IPS-11a (cell line): ENCODE results near the gene SPON1.
"Not testable (repeated sequence)": the region's sequence is repeated elsewhere in the genome, so short reads cannot be mapped to it uniquely, and the experiment has no call there.

Experiments
- H3K4me3 ChIP-seq: one replicate; pipeline ENCODE4 v1.5.1; 2013; ENCODE audit warnings: low read depth, low read length, control low read depth

The SPON1 gene

DNA sequence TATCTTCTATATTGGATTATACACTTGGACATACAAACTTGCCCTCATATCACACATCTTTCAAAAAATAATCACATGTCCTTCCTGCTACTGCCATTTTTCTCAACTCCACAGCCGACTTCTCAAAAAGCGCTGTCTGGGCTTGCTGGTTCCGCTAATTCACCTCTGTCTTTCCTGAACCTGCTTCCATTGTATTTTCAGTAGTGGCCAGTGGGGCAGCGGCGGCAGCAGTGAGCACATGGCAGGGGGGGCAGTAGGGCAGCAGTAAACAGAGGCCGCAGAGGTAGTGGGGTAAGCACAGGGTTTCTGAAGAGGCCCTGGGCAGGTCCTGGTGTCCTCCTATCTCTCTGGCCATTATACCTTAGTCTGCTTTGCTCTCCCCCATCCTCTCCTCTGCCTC is 270.1 kb downstream of the SPON1 start:
- H3K4me3 ChIP-seq: no peak overlapping the region

DNA sequence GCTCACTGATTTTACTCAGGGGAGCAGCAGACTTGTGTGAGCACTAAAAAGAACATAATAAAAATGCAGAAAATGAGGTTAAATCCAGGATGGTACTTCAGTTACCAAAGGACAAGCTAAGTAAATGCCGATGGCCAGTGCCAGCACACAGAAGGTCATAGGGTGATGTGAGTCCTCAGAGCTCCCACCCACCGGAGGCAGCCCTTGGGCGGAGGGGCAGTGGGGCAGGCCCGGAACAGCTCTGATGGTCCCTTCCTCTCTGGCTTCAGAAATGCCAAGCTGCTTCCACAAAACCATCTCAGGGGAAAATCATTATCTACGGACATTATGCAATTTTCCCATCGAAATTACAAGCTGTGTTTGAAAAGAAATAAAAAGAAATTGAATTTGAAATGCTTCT is 271.9 kb downstream of the SPON1 start:
- H3K4me3 ChIP-seq: no peak overlapping the region

DNA sequence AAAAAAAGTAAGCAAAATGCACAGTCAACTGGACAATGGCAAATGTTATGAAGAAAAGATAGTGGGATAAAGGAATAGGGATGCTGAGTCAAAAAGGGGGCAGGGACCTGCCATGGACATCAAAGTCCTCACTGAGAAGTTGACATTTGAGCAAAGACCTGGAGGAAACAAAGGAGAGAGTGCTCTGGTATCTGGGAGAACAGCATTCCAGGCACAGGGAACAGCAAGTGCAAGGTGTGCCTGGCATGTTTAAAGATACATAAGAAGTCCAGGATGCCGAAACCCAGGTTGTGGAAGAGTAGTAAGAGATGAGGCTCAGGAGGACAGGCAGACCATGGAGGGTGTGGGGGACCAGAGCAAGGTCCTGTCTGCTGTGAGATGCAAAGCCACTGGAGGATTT is 273.2 kb downstream of the SPON1 start:
- no peak overlapping the region for H3K4me3 ChIP-seq

DNA sequence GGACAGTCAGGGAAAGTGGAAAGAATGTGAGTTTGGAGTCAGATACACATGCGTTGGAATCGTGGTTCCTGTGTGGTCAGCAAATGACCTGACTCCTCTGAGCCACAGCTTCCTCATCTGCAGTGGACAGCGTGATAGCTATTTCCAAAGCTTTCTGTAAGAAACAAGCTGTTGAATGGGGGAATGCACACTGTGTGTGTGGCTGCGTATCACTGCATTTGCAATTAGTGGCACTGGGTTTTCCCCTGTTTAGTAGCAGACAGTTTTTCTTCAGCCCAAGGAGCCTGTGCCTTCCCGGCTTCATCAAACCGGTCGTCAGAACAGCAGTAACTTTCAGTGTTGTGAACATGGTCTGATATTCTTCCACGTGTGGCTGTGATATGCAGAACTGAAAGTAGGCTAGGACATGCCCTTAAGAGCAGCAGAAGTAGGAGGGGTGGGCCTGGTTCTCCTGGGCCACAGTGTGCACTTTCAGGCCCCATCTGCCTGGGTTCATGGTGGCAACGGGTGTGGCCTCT is 275.0 kb downstream of the SPON1 start:
- H3K4me3 ChIP-seq: no peak overlapping the region

DNA sequence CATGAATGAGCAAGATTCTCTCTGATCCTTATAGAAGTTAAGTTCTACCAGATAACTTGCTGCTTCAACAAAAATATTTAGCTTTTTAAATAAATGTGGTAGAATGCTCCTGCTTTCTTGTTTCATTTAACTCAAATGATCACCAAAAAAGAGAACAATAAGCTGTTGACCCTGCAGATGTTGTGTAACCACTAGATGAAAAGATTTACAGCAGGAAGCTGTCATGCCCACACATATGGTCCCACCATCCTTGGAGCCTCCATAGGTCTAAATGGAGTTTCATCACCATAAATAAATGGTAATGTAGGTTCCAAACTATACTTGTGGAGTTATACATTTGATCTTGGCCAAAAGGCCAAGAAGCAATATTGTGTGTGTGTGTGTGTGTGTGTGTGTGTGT is 277.7 kb downstream of the SPON1 start:
- no peak overlapping the region for H3K4me3 ChIP-seq

DNA sequence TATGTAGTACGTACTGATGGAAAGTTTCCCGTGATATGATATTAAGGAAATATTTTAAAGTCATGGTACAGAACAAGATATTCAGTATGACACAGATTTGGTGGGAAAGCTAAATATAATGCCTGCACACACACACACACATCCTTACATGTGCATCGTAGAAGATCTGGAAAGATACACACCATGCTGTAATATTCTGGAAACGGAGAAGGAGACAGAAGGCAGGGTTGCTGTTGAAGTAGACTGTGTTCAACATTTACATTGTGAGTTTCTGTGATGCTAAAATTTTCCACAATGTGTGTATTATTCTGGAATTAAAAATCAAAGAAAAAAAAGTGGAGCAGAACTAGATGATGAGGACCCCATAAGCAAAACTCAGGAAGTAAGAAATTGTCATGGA is 278.4 kb downstream of the SPON1 start:
- H3K4me3 ChIP-seq: no peak overlapping the region

DNA sequence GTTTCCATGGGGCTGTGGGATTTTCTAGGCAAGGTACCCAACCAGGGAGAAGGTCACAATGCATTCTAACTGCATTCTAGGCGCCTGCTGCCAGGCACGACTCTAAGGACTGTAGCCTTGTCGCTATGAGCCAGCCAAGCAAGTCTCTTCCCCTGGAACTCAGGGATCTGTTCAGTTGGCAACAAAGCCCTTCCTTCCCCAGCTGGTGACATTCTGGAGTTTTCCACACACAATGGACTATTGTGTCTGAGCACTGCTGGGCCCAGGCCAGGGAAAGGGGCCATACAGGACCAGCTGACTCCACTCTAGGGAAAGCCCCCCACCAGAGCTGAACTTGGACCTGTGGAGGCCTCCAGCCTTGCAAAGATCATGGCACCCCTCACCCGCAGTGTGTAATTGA is 279.7 kb downstream of the SPON1 start:
- no peak overlapping the region for H3K4me3 ChIP-seq

DNA sequence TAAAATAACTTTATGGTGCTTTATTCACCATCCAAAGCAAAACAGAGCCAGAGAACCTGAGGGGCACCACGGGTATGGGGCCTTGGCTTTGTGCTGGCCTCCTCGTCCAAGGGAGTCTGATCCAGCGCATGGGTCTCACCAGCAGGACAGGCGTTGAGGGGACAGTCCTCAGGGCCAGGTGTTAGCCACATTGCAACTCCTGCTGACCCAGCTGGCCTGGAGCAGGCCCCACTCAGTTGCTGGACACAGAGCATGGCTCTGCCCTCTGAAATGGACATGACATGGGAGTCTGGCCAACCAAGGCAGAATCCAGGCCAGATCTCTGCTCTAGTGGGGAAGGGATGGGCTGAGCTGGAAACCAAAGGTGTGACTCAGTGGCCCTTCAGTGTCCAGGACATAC is 280.2 kb downstream of the SPON1 start:
- H3K4me3 ChIP-seq: no peak overlapping the region

DNA sequence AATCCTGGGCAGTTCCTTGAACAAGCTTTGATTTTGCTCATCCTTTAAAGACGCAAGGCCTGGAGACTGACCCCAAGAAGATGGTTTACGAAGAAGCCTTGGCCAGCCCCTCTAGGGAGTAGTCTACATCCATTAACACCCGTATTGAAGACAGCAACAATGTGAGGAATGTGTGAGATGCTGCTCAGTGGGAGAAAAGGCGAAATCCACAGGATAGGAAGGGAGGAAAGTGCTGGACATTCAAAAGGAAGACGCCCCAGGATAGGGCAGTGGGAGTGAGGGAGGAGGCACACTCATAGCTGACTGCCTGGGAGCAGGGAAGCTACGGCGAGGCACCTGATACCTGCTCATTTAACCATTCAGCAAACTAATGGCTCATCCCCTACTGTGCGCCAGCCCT is 282.4 kb downstream of the SPON1 start:
- H3K4me3 ChIP-seq: no peak overlapping the region

DNA sequence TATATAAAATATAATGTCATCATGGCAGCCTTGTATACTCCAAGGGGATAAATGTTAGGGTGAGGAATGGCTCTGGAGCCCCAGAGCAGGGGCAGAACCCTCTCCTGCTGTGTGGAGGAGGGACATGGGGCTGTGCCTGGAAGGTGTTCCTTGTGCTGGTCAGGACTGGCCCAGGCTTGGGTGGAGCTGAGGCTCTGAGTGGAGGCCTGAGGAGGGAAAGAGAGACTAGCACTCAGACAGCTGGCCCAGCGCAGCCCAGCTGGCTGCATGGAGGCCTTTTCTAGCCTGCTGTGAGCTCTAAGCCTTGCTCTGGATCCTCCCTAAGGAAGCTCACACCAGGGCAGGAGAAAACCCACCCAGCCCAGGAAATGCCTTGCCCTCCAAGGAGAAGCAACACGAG is 282.9 kb downstream of the SPON1 start:
- H3K4me3 ChIP-seq: no peak overlapping the region

DNA sequence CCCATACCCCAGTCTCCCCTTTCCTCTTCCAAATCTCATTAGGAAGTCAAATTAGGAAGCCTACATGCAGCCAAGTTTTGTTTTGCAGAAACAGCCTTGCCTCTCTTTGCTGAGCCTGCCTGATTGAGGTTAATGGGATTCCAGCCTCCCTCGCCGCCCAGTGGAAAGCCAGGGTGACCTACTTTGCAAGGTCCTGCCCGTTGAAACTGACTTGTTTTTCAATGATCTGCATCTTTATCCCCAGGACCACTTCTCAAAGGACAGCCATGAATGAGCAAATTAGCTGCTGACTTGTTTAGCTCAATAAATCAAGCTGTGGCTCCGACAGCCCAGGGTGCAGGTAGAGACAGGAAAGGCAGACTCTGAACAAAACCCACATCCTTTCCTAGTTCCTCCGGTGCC is 286.1 kb downstream of the SPON1 start:
- no peak overlapping the region for H3K4me3 ChIP-seq

DNA sequence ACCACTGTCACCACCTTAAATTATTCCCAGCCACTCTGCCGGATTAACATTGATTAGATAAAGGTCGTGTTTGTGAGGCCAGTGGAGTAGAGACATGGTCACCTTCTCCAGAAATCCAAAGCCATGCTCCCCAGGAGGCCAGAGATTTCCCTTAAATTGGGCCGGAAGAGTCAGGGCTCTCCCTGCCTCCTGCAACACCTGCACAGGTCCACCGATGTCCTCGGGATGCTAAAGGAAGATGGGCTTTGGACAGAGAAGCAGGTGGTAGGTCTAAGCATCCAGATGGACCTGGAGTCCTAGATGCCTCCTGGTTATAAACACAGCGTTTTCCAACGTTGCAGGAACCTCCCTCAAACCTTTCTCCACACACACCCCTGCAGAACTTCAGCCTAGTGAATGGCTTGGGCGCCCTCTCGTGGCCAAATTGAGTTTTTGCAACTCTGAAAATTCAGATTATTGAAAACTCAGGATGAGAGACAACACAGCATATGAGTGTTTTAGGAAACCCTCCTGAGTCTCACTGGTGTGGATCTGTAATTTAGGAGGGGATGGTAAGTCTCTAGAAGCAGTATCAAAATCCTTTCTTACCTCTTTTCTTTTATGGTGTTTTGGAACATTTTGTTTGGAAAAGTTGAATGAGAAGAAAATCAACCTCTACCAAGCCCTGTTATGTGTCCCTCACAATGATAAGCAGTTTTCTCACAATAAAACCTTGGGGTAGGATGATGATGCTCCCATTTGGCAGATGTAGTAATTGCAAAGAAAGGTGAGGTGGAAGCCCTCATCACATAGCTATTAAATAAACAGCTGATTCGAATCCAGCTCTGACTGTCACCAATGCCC is 286.8 kb downstream of the SPON1 start:
- H3K4me3 ChIP-seq: no peak overlapping the region

DNA sequence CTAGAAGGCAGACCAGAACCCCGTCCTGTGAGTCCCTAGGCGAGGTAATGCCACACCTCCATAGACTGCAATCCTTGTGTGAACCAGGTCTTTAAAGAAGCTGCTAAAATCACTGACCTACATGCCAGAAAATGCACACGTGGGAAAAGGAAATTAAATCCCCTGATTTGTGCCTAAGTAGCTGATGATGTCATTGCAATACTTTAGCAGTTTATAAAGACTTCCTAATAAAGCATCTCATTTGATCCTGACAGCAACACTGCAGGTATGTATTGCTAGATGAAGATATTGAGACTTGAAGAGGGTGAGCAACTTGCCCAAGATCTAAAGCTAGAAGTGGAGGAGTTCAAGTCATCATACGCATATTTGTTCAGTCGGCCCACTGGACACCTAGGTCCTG is 289.2 kb downstream of the SPON1 start:
- no peak overlapping the region for H3K4me3 ChIP-seq

DNA sequence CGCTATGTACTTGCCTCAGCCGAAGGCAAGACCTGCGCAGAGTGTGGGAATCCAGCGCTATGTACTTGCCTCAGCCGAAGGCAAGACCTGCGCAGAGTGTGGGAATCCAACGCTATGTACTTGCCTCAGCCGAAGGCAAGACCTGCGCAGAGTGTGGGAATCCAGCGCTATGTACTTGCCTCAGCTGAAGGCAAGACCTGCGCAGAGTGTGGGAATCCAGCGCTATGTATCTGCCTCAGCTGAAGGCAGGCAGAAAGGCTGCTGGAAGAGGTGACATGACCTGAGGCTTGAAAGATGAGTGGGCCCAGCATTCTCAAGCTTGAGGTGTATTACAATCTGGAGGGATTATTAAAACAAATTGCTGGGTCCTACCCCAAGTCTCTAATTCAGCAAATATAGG is 290.0 kb downstream of the SPON1 start:
- H3K4me3 ChIP-seq: not testable (repeated sequence)

DNA sequence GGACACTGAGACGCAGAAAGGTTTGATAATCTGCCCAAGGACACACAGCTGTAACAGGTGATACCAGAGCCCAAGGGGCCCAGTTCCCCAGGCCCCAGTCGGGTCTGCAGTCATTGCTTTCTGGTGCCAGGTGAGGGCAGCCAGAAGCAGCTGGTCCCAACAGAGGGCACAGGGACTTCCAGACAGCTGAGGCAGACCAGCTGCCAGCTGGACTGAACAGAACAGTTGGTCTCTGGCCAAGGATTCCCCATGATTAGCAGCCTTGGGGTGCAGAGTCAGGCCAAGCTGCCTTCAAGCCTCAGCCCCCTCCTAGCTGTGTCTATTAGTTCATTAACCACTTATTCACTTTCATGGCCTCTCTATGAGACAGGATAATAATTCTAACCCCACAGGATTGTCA is 290.9 kb downstream of the SPON1 start:
- H3K4me3 ChIP-seq: no peak overlapping the region

DNA sequence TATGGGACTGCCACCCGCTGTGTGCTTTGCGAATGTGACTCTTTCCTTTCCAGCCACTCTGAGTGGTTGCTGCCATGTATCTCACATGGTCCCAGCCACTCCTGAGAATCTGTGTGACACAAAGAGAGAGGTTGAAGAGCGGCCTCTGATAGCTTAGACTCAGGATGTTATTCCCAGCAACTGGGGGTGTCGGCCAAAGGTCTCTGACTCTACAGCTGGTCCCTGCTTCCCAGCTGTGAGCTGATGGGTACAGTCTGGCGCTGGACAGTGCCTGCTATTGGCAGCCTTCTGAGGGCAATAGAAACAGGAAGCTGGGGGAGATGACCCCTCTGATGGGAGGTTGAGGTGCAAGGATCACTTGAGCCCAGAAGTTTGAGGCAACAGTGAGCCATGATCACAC is 291.3 kb downstream of the SPON1 start:
- H3K4me3 ChIP-seq: no peak overlapping the region

DNA sequence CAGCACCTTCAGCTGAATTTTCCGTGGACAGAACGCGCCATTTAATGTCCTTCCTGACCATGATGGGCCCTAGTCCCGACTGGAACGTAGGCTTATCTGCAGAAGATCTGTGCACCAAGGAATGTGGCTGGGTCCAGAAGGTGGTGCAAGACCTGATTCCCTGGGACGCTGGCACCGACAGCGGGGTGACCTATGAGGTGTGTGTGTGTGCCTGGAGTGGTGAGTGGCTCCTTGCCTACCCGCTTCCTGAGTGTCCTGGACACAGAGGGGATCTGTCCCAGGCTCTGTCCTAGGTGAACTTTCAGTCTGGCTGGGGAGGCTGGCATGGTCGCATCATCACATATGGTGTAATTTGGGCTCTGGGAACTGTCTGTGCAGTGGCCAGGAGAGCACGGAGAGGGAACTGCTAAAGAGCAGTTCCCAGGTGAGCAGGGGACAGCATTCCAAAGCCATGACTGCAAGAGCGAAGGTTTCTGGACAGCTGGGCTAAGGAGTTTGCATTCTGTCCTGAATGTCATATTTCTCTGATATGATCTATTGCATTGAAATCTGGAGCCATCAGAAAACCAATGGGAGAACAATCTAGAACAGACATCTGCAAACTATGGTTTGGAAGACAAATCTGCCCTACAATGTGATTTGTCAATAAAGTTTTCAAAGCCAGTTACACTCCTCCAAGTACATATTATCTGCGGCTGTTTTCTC is 292.2 kb downstream of the SPON1 start:
- no peak overlapping the region for H3K4me3 ChIP-seq

DNA sequence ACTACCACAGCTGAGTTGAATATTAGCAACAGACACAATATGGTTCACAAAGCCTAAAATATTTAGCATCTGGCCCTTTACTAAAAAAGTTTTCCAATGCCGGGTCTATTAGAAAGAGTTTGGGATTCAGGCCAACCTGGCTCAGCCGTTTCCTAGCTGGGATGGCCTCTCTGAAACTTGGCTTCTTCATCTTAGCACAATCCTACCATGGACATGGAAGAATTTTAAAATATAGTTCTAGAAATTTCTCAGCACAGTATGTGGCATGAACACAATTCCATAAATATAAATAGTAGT is 292.7 kb downstream of the SPON1 start:
- H3K4me3 ChIP-seq: no peak overlapping the region

DNA sequence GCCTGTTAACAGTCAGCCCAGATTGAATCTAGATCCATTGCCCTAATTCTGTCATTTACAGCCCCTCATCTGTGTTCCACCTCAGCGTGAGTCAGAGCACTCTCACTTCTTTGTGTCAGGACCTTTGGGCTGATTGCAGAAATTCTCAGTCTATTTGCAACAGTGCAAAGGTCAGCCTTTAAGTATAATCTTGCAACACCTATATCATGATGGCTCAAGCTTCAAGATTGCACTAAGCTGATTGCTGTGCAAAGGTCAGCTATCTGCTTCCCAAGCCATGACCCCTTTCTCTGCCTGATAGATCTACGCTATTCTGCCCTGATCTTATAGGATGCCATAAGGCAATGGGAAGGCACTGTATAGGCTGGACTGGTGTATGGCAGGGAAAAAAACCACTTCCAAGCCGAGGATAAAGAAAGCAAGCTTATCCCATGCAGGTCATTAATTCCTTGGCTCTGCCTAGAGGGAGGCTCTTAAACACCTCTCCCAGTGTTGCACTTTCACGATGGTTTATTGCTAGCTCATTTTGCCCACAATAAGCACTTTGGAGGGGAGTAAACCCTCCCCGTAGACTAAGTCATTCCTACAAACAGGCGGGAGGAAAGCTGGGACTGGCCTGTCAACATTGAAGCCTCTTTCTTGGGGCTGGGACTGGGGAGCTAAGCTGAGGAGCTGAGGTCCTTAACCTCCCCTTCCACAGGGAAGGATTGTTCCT is 295.9 kb downstream of the SPON1 start:
- H3K4me3 ChIP-seq: no peak overlapping the region

DNA sequence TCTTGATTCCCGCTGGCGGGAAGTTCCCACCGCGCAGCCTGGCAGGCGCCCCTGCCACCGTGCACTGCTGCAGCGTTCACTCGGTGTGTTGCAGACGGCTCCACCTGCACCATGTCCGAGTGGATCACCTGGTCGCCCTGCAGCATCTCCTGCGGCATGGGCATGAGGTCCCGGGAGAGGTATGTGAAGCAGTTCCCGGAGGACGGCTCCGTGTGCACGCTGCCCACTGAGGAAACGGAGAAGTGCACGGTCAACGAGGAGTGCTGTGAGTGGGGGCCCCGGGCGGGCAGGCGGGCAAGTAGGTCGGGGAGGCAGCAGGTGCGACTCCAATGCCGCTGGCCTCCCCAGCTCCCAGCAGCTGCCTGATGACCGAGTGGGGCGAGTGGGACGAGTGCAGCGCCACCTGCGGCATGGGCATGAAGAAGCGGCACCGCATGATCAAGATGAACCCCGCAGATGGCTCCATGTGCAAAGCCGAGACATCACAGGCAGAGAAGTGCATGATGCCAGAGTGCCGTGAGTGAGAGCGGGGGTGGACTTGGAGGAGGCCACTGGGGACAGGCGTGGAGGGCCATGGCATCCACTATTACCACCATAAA is 296.8 kb downstream of the SPON1 start:
- H3K4me3 ChIP-seq: no peak overlapping the region

DNA sequence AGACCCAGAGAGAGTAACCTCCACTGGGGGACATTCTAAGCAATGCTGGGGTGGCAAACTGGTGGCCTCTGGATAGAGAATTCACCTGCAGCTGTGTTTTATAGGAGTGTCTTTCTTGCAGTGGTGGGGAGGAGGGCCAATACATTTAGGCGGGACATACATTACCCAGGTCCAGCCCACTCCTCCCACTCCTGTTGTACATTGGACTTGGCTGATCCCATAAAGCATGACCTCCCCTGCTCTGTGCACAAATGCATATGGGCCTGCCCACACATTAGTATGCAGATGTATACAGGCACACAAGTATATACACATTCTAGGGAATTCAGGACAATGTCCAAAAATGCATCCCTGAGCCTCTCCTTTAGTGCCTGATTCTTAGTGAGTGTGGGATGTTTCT is 297.4 kb downstream of the SPON1 start:
- no peak overlapping the region for H3K4me3 ChIP-seq

DNA sequence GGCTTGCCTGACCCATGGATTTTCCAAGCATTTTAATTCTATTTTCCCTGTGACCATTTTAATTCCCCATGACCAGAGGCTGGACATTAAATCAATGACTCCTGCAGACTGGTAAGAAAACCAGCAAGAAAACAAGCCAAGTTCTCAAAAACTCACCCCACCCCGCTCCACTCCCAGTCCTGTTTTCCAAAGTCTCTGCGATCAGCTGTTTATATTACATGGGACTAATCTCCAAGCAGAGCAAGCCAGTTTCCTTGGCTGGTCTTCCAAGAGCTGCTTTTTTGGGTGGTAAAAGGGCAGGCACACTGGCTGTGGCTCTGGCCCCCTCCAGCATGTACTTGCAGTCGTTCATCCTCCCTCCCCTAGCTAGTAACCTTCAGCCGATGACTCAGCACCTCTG is 298.5 kb downstream of the SPON1 start:
- no peak overlapping the region for H3K4me3 ChIP-seq
